Mammary epithelial cell (primary cell): Measurements from ENCODE around the gene FAM32A.

Experiments used
- CTCF ChIP-seq, 2 donors: IDR thresholded peaks in 1 of 2; conservative IDR thresholded peaks in 1 of 2; 2 replicates each; pipeline ENCODE4 v1.5.1; 2011 to 2012; ENCODE audit warnings: inconsistent platforms in 2 of 2, low read length in 2 of 2, mild to moderate bottlenecking in 2 of 2, control low read depth in 1 of 2, low read depth in 1 of 2; ENCODE audit not compliant: insufficient read depth in 1 of 2; ENCODE audit errors: extremely low read depth in 1 of 2
- EZH2 ChIP-seq: IDR thresholded peaks from 2 replicates; pipeline ENCODE4 v1.6.1; 2012; ENCODE audit warnings: low read length, inconsistent platforms, borderline replicate concordance

DNA sequence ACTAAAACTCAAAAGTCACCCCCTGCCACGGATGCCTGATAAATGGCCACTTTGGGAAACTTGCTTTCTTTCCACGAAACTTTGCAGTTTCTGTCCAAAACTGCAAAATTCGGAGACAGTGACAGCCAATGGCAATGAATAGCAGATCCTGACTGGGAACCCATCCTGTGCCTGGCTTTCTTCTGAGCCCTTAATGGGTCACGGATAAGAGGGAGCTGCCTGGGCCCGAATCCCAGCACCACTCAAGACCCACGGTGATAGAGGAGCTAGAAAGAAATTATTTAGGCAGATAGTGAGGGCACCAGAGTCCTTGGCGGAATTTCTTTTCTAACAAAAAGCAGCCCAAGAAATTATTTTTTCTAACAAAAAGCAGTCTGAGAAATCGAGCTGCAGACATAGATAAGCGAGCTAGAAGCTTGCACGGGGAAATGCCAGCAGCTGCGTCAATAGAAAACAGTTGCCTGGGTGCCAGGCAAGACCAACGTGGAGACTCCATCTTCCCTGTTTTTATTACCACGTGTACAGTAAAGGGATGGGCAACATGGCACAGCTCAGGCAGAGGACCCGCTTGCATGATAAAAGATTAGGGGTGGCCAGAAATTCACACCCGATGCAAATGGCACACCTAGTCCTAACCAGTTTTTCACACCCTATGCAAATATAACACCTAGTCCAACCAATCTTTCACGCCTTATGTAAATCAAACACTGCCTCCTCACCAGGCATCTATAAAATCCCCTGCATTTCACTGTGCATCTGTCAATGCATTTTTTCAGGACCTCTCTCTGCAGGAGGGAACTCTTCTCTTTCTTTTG, 48.8 kb upstream of the FAM32A start:
- TF ChIP-seq CTCF (conservative IDR thresholded peaks at IDR 0.05 in 1 of 2, IDR thresholded peaks at IDR 0.05 in 1 of 2; ENCODE audit: extremely low read depth in 1 of 2, insufficient read depth in 1 of 2, low read depth in 1 of 2, low read length in 2 of 2): no peak
- TF ChIP-seq EZH2: no peak
